ENCODE measurements around the gene MAP3K10. TPM values are rescaled to one million over a fixed set of nuclear protein-coding genes. Genes with fewer than 3 reads are reported as not detected.

The MAP3K10 gene
- total RNA-seq, 2 donors from 2014 or later: 35.2 to 39.3 TPM

DNA sequence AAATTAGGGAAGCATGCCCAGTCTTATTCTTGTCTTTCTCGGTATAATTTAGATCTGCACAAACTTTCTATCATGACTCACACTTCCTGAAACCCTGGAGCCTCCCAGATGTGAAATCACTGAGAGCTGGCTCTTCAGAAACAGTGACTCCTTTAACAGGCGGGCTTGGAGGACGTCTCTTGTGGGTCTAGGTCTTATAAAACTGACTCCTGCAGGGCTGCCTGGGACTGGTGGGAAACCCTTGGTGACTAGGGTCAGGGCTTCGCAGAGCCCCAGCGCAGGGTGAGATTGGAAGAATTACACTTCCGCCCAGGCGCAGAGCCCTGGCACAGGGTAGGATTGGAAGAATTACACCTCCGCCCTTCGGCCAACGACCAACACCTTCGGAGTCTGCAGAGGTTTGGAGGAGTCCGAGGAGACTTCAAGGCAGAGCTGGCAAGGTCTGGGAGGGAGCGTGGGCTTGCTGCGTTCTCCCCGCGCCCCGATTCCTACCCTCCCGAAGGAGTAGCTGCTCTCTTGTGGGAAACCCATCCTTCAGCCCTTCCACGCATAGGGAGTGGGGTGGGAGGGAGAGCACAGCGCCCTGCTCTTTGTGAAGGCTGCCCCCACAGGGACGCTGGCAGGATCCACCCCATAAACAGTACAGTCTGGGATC, 43.4 kb upstream of the MAP3K10 start:
- Mint-ChIP-seq H3K27ac (no peak overlapping the region), H3K4me3 (no peak overlapping the region)

DNA sequence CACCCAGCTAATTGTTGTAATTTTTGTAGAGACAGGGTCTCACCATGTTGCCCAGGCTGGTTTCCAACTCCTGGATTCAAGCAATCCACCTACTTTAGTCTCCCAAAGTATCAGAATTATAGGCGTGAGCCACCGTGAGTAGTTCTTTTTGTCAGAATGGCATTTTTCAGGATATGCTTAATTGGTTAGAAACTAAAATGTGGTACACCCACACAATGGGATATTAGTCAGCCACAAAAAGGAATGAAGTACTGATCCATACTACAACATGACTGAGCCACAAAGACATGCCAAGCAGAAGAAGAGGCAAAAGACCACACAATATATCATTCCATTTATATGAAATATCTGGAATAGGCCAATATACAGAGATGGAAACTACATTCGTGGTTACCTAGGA, 41.7 kb upstream of the MAP3K10 start:
- DNase-seq: no peak
- Mint-ChIP-seq H3K27me3 (ENCODE audit: insufficient read depth) (no peaks in the 10 kb centered on the region), H3K27ac (no peak overlapping the region), H3K4me3 (no peak overlapping the region), H3K36me3 (ENCODE audit: low read depth) (no peaks in the 10 kb centered on the region), H3K9me3 (no peaks in the 10 kb centered on the region), H3K4me1 (peaks cover 2% of the 10 kb centered on the region)
- no peaks in the 10 kb centered on the region for H3K27me3 ChIP-seq (ENCODE audit: control insufficient read depth, insufficient read depth, low read length, poor library complexity, severe bottlenecking)
- H3K4me3 ChIP-seq (ENCODE audit: low read length): no peak overlapping the region
- H3K36me3 ChIP-seq (ENCODE audit: control insufficient read depth, insufficient read depth, low read length): no peaks in the 10 kb centered on the region
- H3K9ac ChIP-seq (ENCODE audit: extremely low read depth, low read length, poor library complexity, severe bottlenecking): no peak overlapping the region
- TF ChIP-seq, protein P1, sequence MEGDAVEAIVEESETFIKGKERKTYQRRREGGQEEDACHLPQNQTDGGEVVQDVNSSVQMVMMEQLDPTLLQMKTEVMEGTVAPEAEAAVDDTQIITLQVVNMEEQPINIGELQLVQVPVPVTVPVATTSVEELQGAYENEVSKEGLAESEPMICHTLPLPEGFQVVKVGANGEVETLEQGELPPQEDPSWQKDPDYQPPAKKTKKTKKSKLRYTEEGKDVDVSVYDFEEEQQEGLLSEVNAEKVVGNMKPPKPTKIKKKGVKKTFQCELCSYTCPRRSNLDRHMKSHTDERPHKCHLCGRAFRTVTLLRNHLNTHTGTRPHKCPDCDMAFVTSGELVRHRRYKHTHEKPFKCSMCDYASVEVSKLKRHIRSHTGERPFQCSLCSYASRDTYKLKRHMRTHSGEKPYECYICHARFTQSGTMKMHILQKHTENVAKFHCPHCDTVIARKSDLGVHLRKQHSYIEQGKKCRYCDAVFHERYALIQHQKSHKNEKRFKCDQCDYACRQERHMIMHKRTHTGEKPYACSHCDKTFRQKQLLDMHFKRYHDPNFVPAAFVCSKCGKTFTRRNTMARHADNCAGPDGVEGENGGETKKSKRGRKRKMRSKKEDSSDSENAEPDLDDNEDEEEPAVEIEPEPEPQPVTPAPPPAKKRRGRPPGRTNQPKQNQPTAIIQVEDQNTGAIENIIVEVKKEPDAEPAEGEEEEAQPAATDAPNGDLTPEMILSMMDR (conservative IDR thresholded peaks at IDR 0.05): no peak
- WGBS, 2 experiments (ENCODE audit: insufficient coverage in 1 of 2, insufficient read length in 1 of 2): 90 to 99% methylated on average over 1 to 3 of the region's 3 CpGs
- H3K27ac ChIP-seq (ENCODE audit: low read depth, low read length): no peak overlapping the region
- no peaks in the 10 kb centered on the region for H3K9me3 ChIP-seq (ENCODE audit: control insufficient read depth, low read length)
- H3K4me1 ChIP-seq (ENCODE audit: control insufficient read depth, insufficient read depth, low read length): no peaks in the 10 kb centered on the region

More for the DNA sequence above, 43.4 kb upstream of the MAP3K10 start:
- H3K4me1 ChIP-seq (ENCODE audit: control insufficient read depth, insufficient read depth, low read length): no peaks in the 10 kb centered on the region
- no peaks in the 10 kb centered on the region for H3K9me3 ChIP-seq (ENCODE audit: control insufficient read depth, low read length)
- TF ChIP-seq, protein P1 (conservative IDR thresholded peaks at IDR 0.05): no peak
- H3K4me3 ChIP-seq (ENCODE audit: low read length): no peak overlapping the region
- no peak overlapping the region for H3K27ac ChIP-seq (ENCODE audit: low read depth, low read length)
- H3K36me3 ChIP-seq (ENCODE audit: control insufficient read depth, insufficient read depth, low read length): no peaks in the 10 kb centered on the region
- H3K36me3 Mint-ChIP-seq (ENCODE audit: low read depth): no peaks in the 10 kb centered on the region
- no peak for DNase-seq
- no peaks in the 10 kb centered on the region for H3K27me3 ChIP-seq (ENCODE audit: control insufficient read depth, insufficient read depth, low read length, poor library complexity, severe bottlenecking)
- H3K27me3 Mint-ChIP-seq (ENCODE audit: insufficient read depth): no peaks in the 10 kb centered on the region
- peaks cover 2% of the 10 kb centered on the region for H3K4me1 Mint-ChIP-seq
- 83 to 86% methylated on average over 9 to 21 of the region's 21 CpGs for WGBS, 2 experiments (ENCODE audit: insufficient coverage in 1 of 2, insufficient read length in 1 of 2)
- H3K9me3 Mint-ChIP-seq: no peaks in the 10 kb centered on the region
- no peak overlapping the region for H3K9ac ChIP-seq (ENCODE audit: extremely low read depth, low read length, poor library complexity, severe bottlenecking)

DNA sequence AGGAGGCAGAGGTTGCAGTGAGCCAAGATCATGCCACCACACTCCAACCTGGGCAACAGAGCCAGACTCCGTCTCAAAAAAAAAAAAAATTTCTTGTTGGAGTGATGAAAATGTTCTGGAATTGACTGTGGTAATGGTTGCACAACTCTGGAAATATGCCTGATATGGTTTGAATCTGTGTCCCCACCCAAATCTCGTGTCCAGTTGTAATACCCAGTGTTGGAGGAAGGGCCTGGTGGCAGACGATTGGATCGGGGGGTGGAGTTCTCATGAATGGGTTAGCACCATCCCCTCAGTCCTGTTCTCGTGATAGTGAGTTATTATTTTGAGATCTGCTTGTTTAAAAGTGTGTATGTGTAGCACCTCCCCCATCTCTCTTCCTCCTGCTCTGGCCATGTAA, 41.1 kb upstream of the MAP3K10 start:
- DNase-seq: no peak
- no peak overlapping the region for H3K4me3 Mint-ChIP-seq
- no peaks in the 10 kb centered on the region for H3K9me3 Mint-ChIP-seq
- Histone ChIP-seq H3K9ac (ENCODE audit: extremely low read depth, low read length, poor library complexity, severe bottlenecking) (no peak overlapping the region), H3K36me3 (ENCODE audit: control insufficient read depth, insufficient read depth, low read length) (no peaks in the 10 kb centered on the region), H3K27me3 (ENCODE audit: control insufficient read depth, insufficient read depth, low read length, poor library complexity, severe bottlenecking) (no peaks in the 10 kb centered on the region), H3K9me3 (ENCODE audit: control insufficient read depth, low read length) (no peaks in the 10 kb centered on the region), H3K4me1 (ENCODE audit: control insufficient read depth, insufficient read depth, low read length) (no peaks in the 10 kb centered on the region), H3K4me3 (ENCODE audit: low read length) (no peak overlapping the region), H3K27ac (ENCODE audit: low read depth, low read length) (no peak overlapping the region)
- peaks cover 2% of the 10 kb centered on the region for H3K4me1 Mint-ChIP-seq
- TF ChIP-seq, protein P1 (conservative IDR thresholded peaks at IDR 0.05): no peak
- H3K27me3 Mint-ChIP-seq (ENCODE audit: insufficient read depth): no peaks in the 10 kb centered on the region
- H3K36me3 Mint-ChIP-seq (ENCODE audit: low read depth): no peaks in the 10 kb centered on the region
- no peak overlapping the region for H3K27ac Mint-ChIP-seq
- 75 to 81% methylated on average over 2 to 5 of the region's 5 CpGs for WGBS, 2 experiments (ENCODE audit: insufficient coverage in 1 of 2, insufficient read length in 1 of 2)
